GM19240 (cell line): ENCODE results near the gene OR5K3.
"Not testable (repeated sequence)": the region's sequence is repeated elsewhere in the genome, so short reads cannot be mapped to it uniquely, and the experiment has no call there.

Experiments
- DNase-seq: peaks from one replicate; pipeline ENCODE4 v3.0.0; 2011; ENCODE audit warnings: low spot score; ENCODE audit not compliant: insufficient read length

Gene OR5K3

GRCh38 chr3:98390366-98390765 is at the start of gene OR5K3:
TSS of gene OR5K3 (plus strand) at chr3:98390666. CDS start at chr3:98390666, 0 bp downstream.
- DNase-seq = no peak

- DNase-seq = no peak
Measured at GRCh38 chr3:98341758-98342157, 48.7 kb upstream of the OR5K3 start.

- DNase-seq = no peak
Measured at GRCh38 chr3:98343647-98344507, 46.6 kb upstream of the OR5K3 start.

- no peak for DNase-seq
Measured at GRCh38 chr3:98350082-98350481, 40.4 kb upstream of the OR5K3 start.

- DNase-seq = no peak
Measured at GRCh38 chr3:98353554-98353953, 36.9 kb upstream of the OR5K3 start, which contains the start of gene OR5K4. TSS of gene OR5K4 (plus strand) at chr3:98353854. CDS start at chr3:98353854, 0 bp downstream.

GRCh38 chr3:98359250-98359649 is 31.2 kb upstream of the OR5K3 start:
- no peak for DNase-seq

- DNase-seq = no peak
Measured at GRCh38 chr3:98359993-98360675, 30.3 kb upstream of the OR5K3 start.

GRCh38 chr3:98360681-98361080 is 29.8 kb upstream of the OR5K3 start:
- DNase-seq = no peak

GRCh38 chr3:98361289-98361688 is 29.2 kb upstream of the OR5K3 start:
- DNase-seq = no peak

GRCh38 chr3:98367464-98368246 is 22.8 kb upstream of the OR5K3 start:
- no peak for DNase-seq

GRCh38 chr3:98371186-98371585 is 19.3 kb upstream of the OR5K3 start:
- no peak for DNase-seq

GRCh38 chr3:98371853-98372252 is 18.6 kb upstream of the OR5K3 start:
- DNase-seq = no peak

- no peak for DNase-seq
Measured at GRCh38 chr3:98372445-98372844, 18.0 kb upstream of the OR5K3 start.

- no peak for DNase-seq
Measured at GRCh38 chr3:98376631-98377030, 13.8 kb upstream of the OR5K3 start.

GRCh38 chr3:98388147-98388546 is 2.3 kb upstream of the OR5K3 start:
- no peak for DNase-seq

GRCh38 chr3:98395101-98395500 is 4.6 kb downstream of the OR5K3 start:
- DNase-seq = no peak

GRCh38 chr3:98396482-98396881 is 6.0 kb downstream of the OR5K3 start:
- not testable (repeated sequence) for DNase-seq

- no peak for DNase-seq
Measured at GRCh38 chr3:98398513-98398912, 8.0 kb downstream of the OR5K3 start.

GRCh38 chr3:98402507-98402906 is 12.0 kb downstream of the OR5K3 start:
- no peak for DNase-seq

- DNase-seq = no peak
Measured at GRCh38 chr3:98404010-98404409, 13.5 kb downstream of the OR5K3 start.

GRCh38 chr3:98406034-98406433 is 15.6 kb downstream of the OR5K3 start:
- no peak for DNase-seq

- no peak for DNase-seq
Measured at GRCh38 chr3:98432575-98432974, 42.1 kb downstream of the OR5K3 start.
